Keratinocyte (primary cell): ENCODE results near the gene SDK1.

Experiments used
- EZH2 ChIP-seq: IDR thresholded peaks from one replicate; pipeline ENCODE4 v1.6.1; 2012; ENCODE audit warnings: inconsistent platforms, mild to moderate bottlenecking, low read length, moderate library complexity
- TF ChIP-seq, protein P1 (sequence below), 3 experiments: IDR thresholded peaks in 1 of 3; conservative IDR thresholded peaks in 1 of 3; optimal IDR thresholded peaks in 1 of 3; 2 replicates in 2 of 3; 3 replicates in 1 of 3; pipeline versions ENCODE3 to v1.5.1; 2011; ENCODE audit warnings: low read length in 3 of 3, mild to moderate bottlenecking in 3 of 3, moderate library complexity in 2 of 3, control low read depth in 1 of 3, inconsistent platforms in 1 of 3; ENCODE audit not compliant: insufficient read depth in 2 of 3; ENCODE audit errors: extremely low read depth in 1 of 3

DNA sequence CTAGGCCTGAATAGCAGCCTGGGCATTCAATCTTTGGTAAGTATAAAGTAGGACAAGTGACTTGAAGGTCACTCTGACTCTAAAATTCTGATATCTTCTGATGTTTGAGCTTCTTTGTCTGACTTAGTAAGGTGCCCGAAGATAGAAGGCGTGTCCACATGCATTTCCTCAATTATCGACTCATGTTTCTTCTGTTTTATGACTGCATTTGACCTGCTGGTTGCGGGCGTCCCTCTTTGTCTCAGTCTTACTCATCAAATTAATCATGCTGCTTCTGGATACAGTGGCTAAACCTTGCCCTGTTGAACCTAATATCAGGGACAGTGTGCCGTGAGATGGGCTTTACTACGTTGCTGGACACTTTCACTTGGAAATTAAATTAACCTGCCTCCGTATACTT is 534.1 kb downstream of the SDK1 start:
- TF ChIP-seq, protein P1, sequence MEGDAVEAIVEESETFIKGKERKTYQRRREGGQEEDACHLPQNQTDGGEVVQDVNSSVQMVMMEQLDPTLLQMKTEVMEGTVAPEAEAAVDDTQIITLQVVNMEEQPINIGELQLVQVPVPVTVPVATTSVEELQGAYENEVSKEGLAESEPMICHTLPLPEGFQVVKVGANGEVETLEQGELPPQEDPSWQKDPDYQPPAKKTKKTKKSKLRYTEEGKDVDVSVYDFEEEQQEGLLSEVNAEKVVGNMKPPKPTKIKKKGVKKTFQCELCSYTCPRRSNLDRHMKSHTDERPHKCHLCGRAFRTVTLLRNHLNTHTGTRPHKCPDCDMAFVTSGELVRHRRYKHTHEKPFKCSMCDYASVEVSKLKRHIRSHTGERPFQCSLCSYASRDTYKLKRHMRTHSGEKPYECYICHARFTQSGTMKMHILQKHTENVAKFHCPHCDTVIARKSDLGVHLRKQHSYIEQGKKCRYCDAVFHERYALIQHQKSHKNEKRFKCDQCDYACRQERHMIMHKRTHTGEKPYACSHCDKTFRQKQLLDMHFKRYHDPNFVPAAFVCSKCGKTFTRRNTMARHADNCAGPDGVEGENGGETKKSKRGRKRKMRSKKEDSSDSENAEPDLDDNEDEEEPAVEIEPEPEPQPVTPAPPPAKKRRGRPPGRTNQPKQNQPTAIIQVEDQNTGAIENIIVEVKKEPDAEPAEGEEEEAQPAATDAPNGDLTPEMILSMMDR (optimal IDR thresholded peaks at IDR 0.05 in 1 of 3, IDR thresholded peaks at IDR 0.05 in 1 of 3, conservative IDR thresholded peaks at IDR 0.05 in 1 of 3; ENCODE audit: extremely low read depth in 1 of 3, insufficient read depth in 2 of 3, low read length in 3 of 3) = no peak
- no peak for TF ChIP-seq EZH2
